Hepatic stellate cell (primary cell): Measurements from ENCODE around the gene PRKCI.
A peak's percentile ranks its signal among the peaks of the same experiment; 100 is the strongest.
"Not testable (repeated sequence)": the region's sequence is repeated elsewhere in the genome, so short reads cannot be mapped to it uniquely, and the experiment has no call there.

Experiments used
- DNase-seq: peaks from one replicate; pipeline ENCODE4 v3.0.0; 2011; ENCODE audit warnings: low spot score

The PRKCI gene

GRCh38 chr3:170225166-170225565, 2.9 kb downstream of the PRKCI start:
- DNase-seq = no peak

DNA sequence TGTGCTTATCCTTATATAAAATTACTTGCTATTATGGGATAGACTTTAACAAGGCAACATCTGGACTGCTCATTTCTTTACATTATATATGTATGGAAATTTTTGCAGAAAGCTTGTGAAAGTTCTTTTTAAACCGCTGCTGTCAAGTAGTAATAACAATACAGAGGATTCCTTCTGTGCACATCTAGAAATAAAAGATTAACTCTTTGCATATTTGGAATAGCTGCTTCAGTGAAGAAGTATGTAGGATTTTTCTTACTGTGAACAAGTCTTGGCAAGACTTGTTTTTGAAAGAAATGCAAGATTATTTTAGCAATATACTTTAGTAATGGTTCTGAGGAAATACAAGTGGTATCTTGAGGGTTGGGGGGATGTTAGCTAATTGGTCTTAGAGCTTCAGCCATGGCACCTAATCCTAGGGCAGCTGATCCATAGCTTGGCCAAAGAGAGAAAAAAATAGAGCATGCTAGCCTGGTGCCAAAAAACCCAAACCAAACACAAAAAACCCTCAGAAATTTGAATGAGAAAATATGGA, 4.3 kb downstream of the PRKCI start:
- DNase-seq = no peak

- DNase-seq = no peak
Measured at GRCh38 chr3:170228093-170228766, 6.0 kb downstream of the PRKCI start.

- DNase-seq = no peak
Measured at GRCh38 chr3:170232266-170232665, 10.0 kb downstream of the PRKCI start.

GRCh38 chr3:170233530-170233929, 11.3 kb downstream of the PRKCI start:
- peak; percentile 61 for DNase-seq

- no peak for DNase-seq
Measured at GRCh38 chr3:170240142-170240541, 17.9 kb downstream of the PRKCI start.

GRCh38 chr3:170240671-170241070, 18.4 kb downstream of the PRKCI start:
- DNase-seq = no peak

- no peak for DNase-seq
Measured at GRCh38 chr3:170244576-170244975, 22.4 kb downstream of the PRKCI start.

DNA sequence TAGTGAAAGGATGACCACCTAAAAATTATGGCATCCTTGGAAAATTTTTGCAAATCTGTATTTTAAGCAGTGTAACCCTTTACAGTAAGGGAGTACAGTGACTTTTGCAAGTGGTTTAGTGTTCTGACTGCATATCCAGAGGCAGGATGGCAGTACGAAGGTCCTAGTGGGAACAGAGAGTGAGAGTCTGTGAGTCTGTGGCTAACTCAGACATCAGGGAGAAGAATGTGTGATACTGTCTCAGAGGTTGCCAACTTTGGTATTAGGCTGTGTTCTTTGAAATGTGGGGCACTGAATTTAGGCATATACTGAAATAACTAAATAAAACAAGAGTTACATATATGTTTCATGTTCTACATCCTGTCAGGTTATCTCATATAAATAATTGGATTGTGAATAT, 25.7 kb downstream of the PRKCI start:
- DNase-seq = no peak

GRCh38 chr3:170256597-170256996, 34.4 kb downstream of the PRKCI start:
- DNase-seq = no peak

GRCh38 chr3:170257145-170257544, 34.9 kb downstream of the PRKCI start:
- DNase-seq = no peak

GRCh38 chr3:170258105-170258487, 35.9 kb downstream of the PRKCI start:
- DNase-seq = no peak

- DNase-seq = no peak
Measured at GRCh38 chr3:170259907-170260306, 37.7 kb downstream of the PRKCI start.

GRCh38 chr3:170267793-170268192, 45.6 kb downstream of the PRKCI start:
- DNase-seq = no peak

GRCh38 chr3:170269673-170270254, 47.5 kb downstream of the PRKCI start:
- not testable (repeated sequence) for DNase-seq

DNA sequence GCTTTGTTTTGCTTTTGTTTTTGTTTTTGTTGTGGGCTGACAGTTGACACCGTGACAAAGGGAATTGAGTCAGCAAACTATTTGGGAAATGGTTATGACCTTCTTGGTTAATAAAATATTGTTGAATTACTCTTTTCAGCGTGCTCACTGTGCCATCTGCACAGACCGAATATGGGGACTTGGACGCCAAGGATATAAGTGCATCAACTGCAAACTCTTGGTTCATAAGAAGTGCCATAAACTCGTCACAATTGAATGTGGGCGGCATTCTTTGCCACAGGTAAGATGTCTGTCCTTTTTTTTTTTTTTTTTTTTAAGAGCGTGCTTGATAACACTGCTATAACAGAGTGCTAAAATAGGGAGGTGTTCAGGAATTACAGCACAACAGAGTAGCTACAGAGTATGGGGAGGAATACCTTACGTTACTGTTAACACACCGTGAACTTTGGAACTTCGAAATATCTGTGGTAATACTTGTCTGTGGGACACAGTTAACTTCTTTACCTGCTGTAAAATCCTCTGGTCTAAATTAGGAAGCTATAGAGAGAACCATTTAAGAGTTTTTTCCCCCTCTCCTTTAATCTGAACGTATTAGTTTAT, 48.2 kb downstream of the PRKCI start:
- no peak for DNase-seq

DNA sequence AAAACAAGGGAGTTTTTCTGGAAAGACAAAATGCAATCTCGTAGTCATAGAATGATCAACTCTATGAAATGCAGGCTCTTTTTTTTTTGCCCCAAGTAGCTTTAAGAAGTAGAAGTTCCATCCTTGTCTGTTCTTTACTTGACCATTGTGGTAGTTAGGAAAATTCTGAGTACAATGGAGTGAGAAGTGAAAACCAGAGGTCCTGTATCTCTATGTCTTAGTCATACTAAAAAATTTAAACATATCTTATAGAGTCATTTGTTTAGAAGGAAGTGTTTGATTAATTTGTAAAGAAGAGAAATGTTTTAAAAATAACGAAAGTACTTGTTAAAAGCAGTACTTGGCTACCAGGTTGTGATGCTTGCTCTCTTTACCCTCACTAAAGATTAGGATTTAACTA, 52.4 kb downstream of the PRKCI start:
- DNase-seq = no peak

DNA sequence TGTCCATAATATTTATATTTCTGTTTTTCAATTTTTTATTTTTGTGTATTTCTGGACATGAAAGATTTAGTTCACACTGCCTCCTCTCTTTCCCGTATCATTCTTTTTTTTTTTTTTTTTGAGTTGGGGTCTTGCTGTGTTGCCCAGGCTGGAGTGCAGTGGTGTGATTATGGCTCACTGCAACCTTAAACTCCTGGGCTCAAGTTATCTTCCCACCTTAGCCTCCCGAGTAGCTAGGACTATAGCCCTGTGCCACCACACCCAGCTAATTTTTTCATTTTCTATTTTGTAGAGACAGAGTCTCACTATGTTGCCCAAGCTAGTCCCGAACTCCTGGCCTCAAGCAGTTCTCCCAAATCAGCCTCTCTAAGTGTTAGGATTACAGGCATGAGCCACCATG, 53.6 kb downstream of the PRKCI start:
- no peak for DNase-seq

GRCh38 chr3:170277311-170277710, 55.1 kb downstream of the PRKCI start:
- DNase-seq = not testable (repeated sequence)

DNA sequence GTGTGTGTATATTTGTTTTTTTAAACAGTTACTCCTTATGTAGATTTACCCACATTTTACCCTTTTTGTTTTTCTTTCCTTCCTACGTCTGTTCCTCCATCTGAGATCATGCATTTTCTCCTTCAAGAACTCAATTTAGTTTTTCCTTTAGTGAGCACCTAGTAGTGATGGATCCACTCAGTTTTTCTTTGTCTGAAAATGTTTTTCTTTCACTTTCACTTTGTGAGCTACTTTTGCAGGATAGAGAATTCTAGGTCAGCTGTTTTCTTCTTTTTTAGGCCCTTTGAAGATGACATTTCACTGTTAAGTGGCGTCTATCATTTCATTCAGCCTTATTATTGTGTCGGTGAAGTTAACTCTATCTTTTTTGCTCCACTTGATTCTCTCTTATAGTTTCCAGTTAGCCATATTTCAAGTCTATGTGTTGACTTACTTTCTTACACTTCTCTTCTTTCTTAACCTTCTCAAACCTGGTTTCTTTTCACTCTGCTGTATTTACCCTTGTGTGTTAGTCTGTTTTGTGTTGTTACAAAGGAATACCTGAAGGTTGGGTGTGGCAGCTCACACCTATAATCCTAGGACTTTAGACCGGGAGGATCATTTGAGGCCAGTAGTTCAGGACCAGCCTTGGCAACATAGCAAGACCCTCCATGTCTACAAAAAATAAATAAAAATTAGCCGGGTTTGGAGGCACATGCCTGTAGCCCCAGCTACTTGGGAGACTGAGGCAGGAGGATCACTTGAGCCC, 55.8 kb downstream of the PRKCI start:
- no peak for DNase-seq

DNA sequence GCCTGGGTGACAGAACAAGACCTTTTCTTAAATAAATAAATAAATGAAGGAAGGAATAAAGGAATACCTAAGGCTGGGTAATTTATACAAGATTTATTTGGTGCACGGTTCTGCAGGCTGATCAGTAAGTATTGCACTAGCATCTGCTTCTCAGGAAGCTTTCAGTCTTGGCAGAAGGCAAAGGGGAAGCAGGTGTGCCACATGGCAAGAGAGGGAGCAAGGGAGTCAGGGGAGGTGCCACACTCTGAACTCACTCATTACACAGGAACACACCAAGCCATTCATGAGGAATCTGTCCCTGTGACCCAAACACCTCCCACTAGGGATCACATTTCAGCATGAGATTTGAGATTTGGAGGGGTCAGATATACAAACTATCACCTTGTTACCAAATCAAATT, 56.4 kb downstream of the PRKCI start:
- DNase-seq = no peak

GRCh38 chr3:170290194-170290593, 68.0 kb downstream of the PRKCI start:
- no peak for DNase-seq

- DNase-seq = no peak
Measured at GRCh38 chr3:170295586-170295985, 73.4 kb downstream of the PRKCI start.
